ENCODE measurements around the gene ATP5F1B. TPM values are rescaled to one million over a fixed set of nuclear protein-coding genes. Genes with fewer than 3 reads are reported as not detected.

Gene ATP5F1B
- total and polyA plus RNA-seq, 2 of the 13 experiments (the other 11 are each of a cell fraction or from before 2014, with no cell fraction given), result 1,051 to 1,180 TPM

DNA sequence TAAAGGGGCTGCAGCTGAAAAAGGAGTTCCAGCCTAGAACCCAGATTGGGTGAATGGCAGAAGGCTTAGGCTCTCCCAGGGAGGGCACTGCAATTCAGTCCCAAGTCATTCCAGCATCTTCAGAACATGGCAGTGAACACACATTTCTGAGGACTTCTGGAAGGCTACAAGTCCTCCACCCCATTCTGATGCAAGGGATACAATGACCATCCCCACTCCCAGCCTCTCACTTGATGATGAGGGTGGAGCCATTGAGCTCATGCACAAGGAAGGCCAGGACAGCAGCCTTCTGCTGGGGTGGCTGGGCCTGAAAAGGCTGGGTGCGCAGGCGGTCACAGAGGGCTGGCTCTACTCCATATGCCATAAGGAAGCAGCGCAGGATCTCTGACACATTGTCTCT, 41.4 kb downstream of the ATP5F1B start (continued):
- TF ChIP-seq, protein P1, sequence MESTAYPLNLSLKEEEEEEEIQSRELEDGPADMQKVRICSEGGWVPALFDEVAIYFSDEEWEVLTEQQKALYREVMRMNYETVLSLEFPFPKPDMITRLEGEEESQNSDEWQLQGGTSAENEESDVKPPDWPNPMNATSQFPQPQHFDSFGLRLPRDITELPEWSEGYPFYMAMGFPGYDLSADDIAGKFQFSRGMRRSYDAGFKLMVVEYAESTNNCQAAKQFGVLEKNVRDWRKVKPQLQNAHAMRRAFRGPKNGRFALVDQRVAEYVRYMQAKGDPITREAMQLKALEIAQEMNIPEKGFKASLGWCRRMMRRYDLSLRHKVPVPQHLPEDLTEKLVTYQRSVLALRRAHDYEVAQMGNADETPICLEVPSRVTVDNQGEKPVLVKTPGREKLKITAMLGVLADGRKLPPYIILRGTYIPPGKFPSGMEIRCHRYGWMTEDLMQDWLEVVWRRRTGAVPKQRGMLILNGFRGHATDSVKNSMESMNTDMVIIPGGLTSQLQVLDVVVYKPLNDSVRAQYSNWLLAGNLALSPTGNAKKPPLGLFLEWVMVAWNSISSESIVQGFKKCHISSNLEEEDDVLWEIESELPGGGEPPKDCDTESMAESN (CRISPR knock-in tag; conservative IDR thresholded peaks at IDR 0.05), result no peak
- TF ChIP-seq RFXAP (CRISPR knock-in tag; IDR thresholded peaks at IDR 0.05; ENCODE audit: borderline replicate concordance) (no peak), RARG (CRISPR knock-in tag; IDR thresholded peaks at IDR 0.05; ENCODE audit: low read depth) (no peak), GZF1 (CRISPR knock-in tag; IDR thresholded peaks at IDR 0.05) (no peak), DMTF1 (CRISPR knock-in tag; IDR thresholded peaks at IDR 0.05) (no peak), ZNF563 (CRISPR knock-in tag; IDR thresholded peaks at IDR 0.05) (no peak)

DNA sequence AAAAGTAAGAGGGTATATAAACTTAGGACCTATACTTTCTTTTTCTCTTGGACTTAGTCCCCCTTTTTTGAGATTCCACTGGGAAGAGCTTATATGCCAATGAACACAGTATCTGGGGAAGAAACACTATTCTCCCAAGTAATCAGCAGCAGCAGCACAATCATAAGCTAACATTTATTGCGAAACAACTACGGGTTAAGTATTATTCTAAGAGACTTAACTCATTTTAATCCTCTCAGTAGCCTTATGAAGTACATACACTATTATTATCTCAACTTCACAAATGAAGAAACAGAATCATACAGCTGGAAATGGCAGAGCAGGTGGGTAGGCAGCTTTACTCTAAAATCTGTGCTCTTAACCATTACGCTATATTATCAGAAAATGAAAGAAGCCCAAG, 43.5 kb downstream of the ATP5F1B start:
- intact Hi-C loops (cut with micrococcal nuclease; ENCODE audit: unreplicated experiment) (no loop called here), in situ Hi-C loops (cut with HindIII; ENCODE audit: extremely low pct_ligation_motif_present, low pct_unique_long_range_greater_than_20kb) (no loop called here)
- Histone ChIP-seq H3K4me3 (replicated peaks in 1 of 3; ENCODE audit: insufficient read depth in 1 of 3, low read depth in 2 of 3, low read length in 3 of 3) (no peak overlapping the region), H3K4me2 (ENCODE audit: low read depth, low read length) (no peak overlapping the region), H2AFZ (ENCODE audit: low read length) (no peak overlapping the region), H3K27me3 (ENCODE audit: control insufficient read depth in 1 of 2, insufficient read depth in 2 of 2, low read length in 2 of 2) (no peaks in the 10 kb centered on the region), H3K79me2 (ENCODE audit: insufficient read depth, low read length) (peaks cover 1% of the 10 kb centered on the region), H3K27ac (ENCODE audit: extremely low read length, insufficient read depth, low read length) (no peak overlapping the region), H3K36me3 (replicated peaks in 1 of 2; ENCODE audit: control insufficient read depth in 1 of 2, insufficient read depth in 2 of 2, low read length in 2 of 2) (peaks cover 49 to 97% of the 10 kb centered on the region in 2 experiments), H4K20me1 (ENCODE audit: insufficient read depth, low read length) (no peaks in the 10 kb centered on the region), H3K4me1 (ENCODE audit: insufficient read depth, low read length) (no peaks in the 10 kb centered on the region), H3K9me3 (ENCODE audit: low read length) (no peaks in the 10 kb centered on the region), H3K9ac (ENCODE audit: insufficient read depth, low read depth, low read length) (no peak overlapping the region)
- FAIRE-seq (no peak), ATAC-seq (no peak), DNase-seq (ENCODE audit: low spot score) (no peak)
- TF ChIP-seq NR3C1 (CRISPR knock-in tag; IDR thresholded peaks at IDR 0.05) (no peak), HMG20A (CRISPR knock-in tag; IDR thresholded peaks at IDR 0.05; ENCODE audit: borderline replicate concordance) (no peak), CEBPB (IDR thresholded peaks at IDR 0.05; ENCODE audit: borderline replicate concordance, low read depth, low read length) (peak; percentile 80), ZNF281 (CRISPR knock-in tag; IDR thresholded peaks at IDR 0.05; ENCODE audit: borderline replicate concordance) (no peak)
- BruUV-seq (replicated peaks), result no TSS peak
- ChIA-PET CTCF (ENCODE audit: low intra/inter-chr PET ratio, low total read pairs) (no interaction called here), POLR2A (interaction anchor here (1.2 kb wide), 1 partner anchor 32 kb away, joined by 3 read pairs; no protein-coding TSS in a partner anchor)
- 89% methylated on average over 3 of the region's 3 CpGs for WGBS (ENCODE audit: low lambda C conversion rate)

Measured in HepG2 (cell line).